ENCODE results near the gene CD27. TPM values are rescaled to one million over a fixed set of nuclear protein-coding genes. Genes with fewer than 3 reads are reported as not detected.
A peak's percentile ranks its signal among the peaks of the same experiment; 100 is the strongest.

Gene CD27
- total RNA-seq, 1 experiment from 2014 or later, result not detected

- TF ChIP-seq EZH2 (IDR thresholded peaks at IDR 0.05; ENCODE audit: borderline replicate concordance, low read depth, low read length, poor library complexity, severe bottlenecking) (no peak), CTCF (conservative IDR thresholded peaks at IDR 0.05; ENCODE audit: low read depth, low read length) (no peak)
- peaks cover 14% of the 10 kb centered on the region for H3K4me1 ChIP-seq (ENCODE audit: insufficient read depth, low read length, poor library complexity, severe bottlenecking)
- H3K36me3 ChIP-seq (ENCODE audit: insufficient read depth, low read length, poor library complexity, severe bottlenecking), result peaks cover 26% of the 10 kb centered on the region
- intact Hi-C loops (cut with micrococcal nuclease; ENCODE audit: unreplicated experiment), result no loop called here
- no peak overlapping the region for H3K4me3 ChIP-seq (ENCODE audit: low read depth, low read length, poor library complexity, severe bottlenecking)
- H3K27ac ChIP-seq (ENCODE audit: low read depth, low read length, poor library complexity, severe bottlenecking), result no peak overlapping the region
- POLR2A ChIA-PET (ENCODE audit: low non-redundant PET), result no interaction called here
- CTCF ChIA-PET, result no interaction called here
- no peaks in the 10 kb centered on the region for H3K27me3 ChIP-seq (replicated peaks; ENCODE audit: insufficient read depth, low read depth, low read length, poor library complexity)
- no peak for DNase-seq (ENCODE audit: low spot score)
- BruUV-seq (replicated peaks), result no TSS peak
- no peaks in the 10 kb centered on the region for H3K9me3 ChIP-seq (ENCODE audit: low read depth, low read length, poor library complexity, severe bottlenecking)
These were observed 23.5 kb downstream of the CD27 start for GRCh38 chr12:6468283-6468575.

GRCh38 chr12:6469092-6469491 is 24.3 kb downstream of the CD27 start:
- peak overlapping the region; percentile 82 for H3K4me3 ChIP-seq (ENCODE audit: low read depth, low read length, poor library complexity, severe bottlenecking)
- intact Hi-C loops (cut with micrococcal nuclease; ENCODE audit: unreplicated experiment), result no loop called here
- H3K4me1 ChIP-seq (ENCODE audit: insufficient read depth, low read length, poor library complexity, severe bottlenecking), result peaks cover 14% of the 10 kb centered on the region
- peaks cover 18% of the 10 kb centered on the region for H3K36me3 ChIP-seq (ENCODE audit: insufficient read depth, low read length, poor library complexity, severe bottlenecking)
- DNase-seq (ENCODE audit: low spot score), result no peak
- POLR2A ChIA-PET (ENCODE audit: low non-redundant PET), result no interaction called here
- TF ChIP-seq CTCF (conservative IDR thresholded peaks at IDR 0.05; ENCODE audit: low read depth, low read length) (no peak), EZH2 (IDR thresholded peaks at IDR 0.05; ENCODE audit: borderline replicate concordance, low read depth, low read length, poor library complexity, severe bottlenecking) (no peak)
- no TSS peak for BruUV-seq (replicated peaks)
- H3K27ac ChIP-seq (ENCODE audit: low read depth, low read length, poor library complexity, severe bottlenecking), result no peak overlapping the region
- no peaks in the 10 kb centered on the region for H3K27me3 ChIP-seq (replicated peaks; ENCODE audit: insufficient read depth, low read depth, low read length, poor library complexity)
- CTCF ChIA-PET, result no interaction called here
- no peaks in the 10 kb centered on the region for H3K9me3 ChIP-seq (ENCODE audit: low read depth, low read length, poor library complexity, severe bottlenecking)

GRCh38 chr12:6469609-6470374 is 25.0 kb downstream of the CD27 start:
- Histone ChIP-seq H3K9me3 (ENCODE audit: low read depth, low read length, poor library complexity, severe bottlenecking) (no peaks in the 10 kb centered on the region), H3K4me1 (ENCODE audit: insufficient read depth, low read length, poor library complexity, severe bottlenecking) (peaks cover 14% of the 10 kb centered on the region), H3K27ac (ENCODE audit: low read depth, low read length, poor library complexity, severe bottlenecking) (peak overlapping the region; percentile 79), H3K27me3 (replicated peaks; ENCODE audit: insufficient read depth, low read depth, low read length, poor library complexity) (no peaks in the 10 kb centered on the region), H3K36me3 (ENCODE audit: insufficient read depth, low read length, poor library complexity, severe bottlenecking) (peaks cover 11% of the 10 kb centered on the region), H3K4me3 (ENCODE audit: low read depth, low read length, poor library complexity, severe bottlenecking) (peak overlapping the region; percentile 82)
- TF ChIP-seq EZH2 (IDR thresholded peaks at IDR 0.05; ENCODE audit: borderline replicate concordance, low read depth, low read length, poor library complexity, severe bottlenecking), result no peak
- TSS peak; percentile 47 for BruUV-seq (replicated peaks)
- ChIA-PET CTCF (interaction anchor here (0.8 kb wide), 1 partner anchor 68 kb away, joined by 5 read pairs; no protein-coding TSS in a partner anchor), POLR2A (ENCODE audit: low non-redundant PET) (interaction anchor here (0.5 to 0.9 kb wide), 4 partner anchors 45 to 419 kb away, joined by 3 to 4 read pairs (median 3); no protein-coding TSS in a partner anchor)
- intact Hi-C loops (cut with micrococcal nuclease; ENCODE audit: unreplicated experiment), result no loop called here
- DNase-seq (ENCODE audit: low spot score), result no peak
